Measurements from ENCODE around the gene ZFAND4.

ZFAND4 gene

GRCh38 chr10:45672181-45673073, at the start of gene ZFAND4 (continued):
- TF ChIP-seq ZNF514 (tag by site-specific recombination; IDR thresholded peaks at IDR 0.05) (no peak), ZNF544 (tag by site-specific recombination; IDR thresholded peaks at IDR 0.05) (no peak), ZNF24 (tag by site-specific recombination; IDR thresholded peaks at IDR 0.05) (no peak), ZNF350 (tag by site-specific recombination; IDR thresholded peaks at IDR 0.05) (no peak), TRIM28 (IDR thresholded peaks at IDR 0.05; ENCODE audit: borderline replicate concordance, low read length) (no peak), ZNF768 (tag by site-specific recombination; IDR thresholded peaks at IDR 0.05) (no peak), MEIS1 (CRISPR knock-in tag; IDR thresholded peaks at IDR 0.05; ENCODE audit: borderline replicate concordance) (no peak), ZFP69B (tag by site-specific recombination; IDR thresholded peaks at IDR 0.05) (0 out of 2 replicates have a peak, but pooled peaks have one; percentile 45), ZSCAN18 (tag by site-specific recombination; IDR thresholded peaks at IDR 0.05) (no peak), ZNF580 (tag by site-specific recombination; IDR thresholded peaks at IDR 0.05) (no peak), HOXA7 (CRISPR knock-in tag; IDR thresholded peaks at IDR 0.05; ENCODE audit: borderline replicate concordance) (no peak), ZNF660 (tag by site-specific recombination; IDR thresholded peaks at IDR 0.05) (0 out of 2 replicates have a peak, but pooled peaks have one; percentile 37), KLF9 (tag by site-specific recombination; IDR thresholded peaks at IDR 0.05; ENCODE audit: low read depth) (peak; percentile 39; the same call in 1 of the 2 replicates), ZNF10 (tag by site-specific recombination; IDR thresholded peaks at IDR 0.05) (no peak), ZNF645 (tag by site-specific recombination; IDR thresholded peaks at IDR 0.05) (no peak), ZEB2 (tag by site-specific recombination; IDR thresholded peaks at IDR 0.05) (peak; percentile 60), ELK4 (IDR thresholded peaks at IDR 0.05; ENCODE audit: borderline replicate concordance, low read depth, low read length) (peak; percentile 67; the same call in 1 of the 2 replicates), ZNF280D (tag by site-specific recombination; IDR thresholded peaks at IDR 0.05) (no peak), ZBTB48 (tag by site-specific recombination; IDR thresholded peaks at IDR 0.05) (no peak), ZNF473 (tag by site-specific recombination; IDR thresholded peaks at IDR 0.05) (no peak), ZFP37 (tag by site-specific recombination; IDR thresholded peaks at IDR 0.05) (no peak; the same call in 1 of the 2 replicates), SETDB1 (IDR thresholded peaks at IDR 0.05; ENCODE audit: insufficient read length, low read length) (peak; percentile 58), ZBTB11 (tag by site-specific recombination; conservative IDR thresholded peaks at IDR 0.05; ENCODE audit: low read depth) (peak; percentile 66), ZNF626 (tag by site-specific recombination; IDR thresholded peaks at IDR 0.05) (peak; percentile 37; the same call in 1 of the 2 replicates), ZNF133 (tag by site-specific recombination; IDR thresholded peaks at IDR 0.05) (no peak), SALL2 (tag by site-specific recombination; IDR thresholded peaks at IDR 0.05; ENCODE audit: borderline replicate concordance) (no peak), ZNF639 (tag by site-specific recombination; IDR thresholded peaks at IDR 0.05) (no peak)

Measured in HEK293 (cell line).